ENCODE results near the gene ADCY9.

The ADCY9 gene

GRCh38 chr16:4120176-4120575 lies 3.9 kb upstream of the ADCY9 start:
- DNase-seq = no peak

- no peak for DNase-seq
Observed at GRCh38 chr16:4117250-4117578, 972 bp upstream of the ADCY9 start.

- DNase-seq = no peak
Observed at GRCh38 chr16:4115949-4116318, 308 bp downstream of the ADCY9 start.

GRCh38 chr16:4115209-4115948 lies 863 bp downstream of the ADCY9 start:
- DNase-seq = peak; percentile 50

GRCh38 chr16:4114257-4115208 lies 1.7 kb downstream of the ADCY9 start:
- DNase-seq = no peak

- DNase-seq = no peak
Observed at GRCh38 chr16:4113358-4114256, 2.6 kb downstream of the ADCY9 start.

- DNase-seq = no peak
Observed at GRCh38 chr16:4111748-4112696, 4.2 kb downstream of the ADCY9 start.

- DNase-seq = no peak
Observed at GRCh38 chr16:4110680-4111079, 5.6 kb downstream of the ADCY9 start.

- DNase-seq = no peak
Observed at GRCh38 chr16:4110065-4110464, 6.2 kb downstream of the ADCY9 start.

- DNase-seq = no peak
Observed at GRCh38 chr16:4109250-4109736, 6.9 kb downstream of the ADCY9 start.

- DNase-seq = no peak
Observed at GRCh38 chr16:4106516-4106915, 9.7 kb downstream of the ADCY9 start.

GRCh38 chr16:4105848-4106247 lies 10.4 kb downstream of the ADCY9 start:
- no peak for DNase-seq

GRCh38 chr16:4103745-4104144 lies 12.5 kb downstream of the ADCY9 start:
- DNase-seq = no peak

- DNase-seq = no peak
Observed at GRCh38 chr16:4101421-4102219, 14.6 kb downstream of the ADCY9 start.

- no peak for DNase-seq
Observed at GRCh38 chr16:4098501-4098900, 17.7 kb downstream of the ADCY9 start.

GRCh38 chr16:4097826-4098240 lies 18.4 kb downstream of the ADCY9 start:
- DNase-seq = no peak

- no peak for DNase-seq
Observed at GRCh38 chr16:4096509-4096908, 19.7 kb downstream of the ADCY9 start.

- DNase-seq = no peak
Observed at GRCh38 chr16:4094127-4094773, 22.0 kb downstream of the ADCY9 start.

GRCh38 chr16:4093495-4094126 lies 22.6 kb downstream of the ADCY9 start:
- no peak for DNase-seq
